Adrenal gland (tissue), 5 donors: Measurements from ENCODE around the gene ROM1.

Experiments
- POLR2A ChIP-seq, 2 donors: fragments of 450-650 bp; IDR thresholded peaks; one replicate each; pipeline ENCODE4 v1.6.1; 2017; ENCODE audit warnings: antibody characterized with exemption in 2 of 2, mild to moderate bottlenecking in 2 of 2, moderate library complexity in 1 of 2
- TF ChIP-seq, protein P1 (sequence below), 6 experiments: fragments of 450-650 bp in 4 of 6; fragments of 200-600 bp in 2 of 6; sonication (generic) in 1 of 6; IDR thresholded peaks; 1 replicate in 5 of 6; 2 replicates in 1 of 6; pipeline versions ENCODE4 v1.5.1 to v1.8.0; 2016 to 2021; ENCODE audit warnings: antibody characterized with exemption in 6 of 6, mild to moderate bottlenecking in 2 of 6, moderate library complexity in 1 of 6
- donor health status: DM: no; HTN: no; CAD: no.

DNA sequence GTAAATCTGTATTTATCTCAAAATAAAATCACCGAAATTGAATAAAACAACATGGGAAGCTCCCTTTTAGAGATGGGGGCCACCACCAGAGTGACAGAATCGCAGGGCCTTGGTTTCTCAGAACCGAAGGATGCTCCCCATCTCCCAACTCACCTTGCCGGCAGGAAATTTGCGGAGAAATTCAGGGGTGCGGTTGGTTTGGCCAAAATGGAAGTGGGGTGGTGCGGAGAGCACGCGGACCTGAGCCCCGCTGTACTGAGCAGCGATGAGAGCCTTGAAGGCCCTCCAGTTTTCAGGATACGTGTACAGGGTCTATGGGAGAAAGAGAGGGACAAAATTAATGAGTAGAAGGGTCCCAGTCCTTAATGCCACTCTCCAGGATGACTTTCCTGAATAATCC lies 40.6 kb upstream of the ROM1 start:
- TF ChIP-seq, protein P1, sequence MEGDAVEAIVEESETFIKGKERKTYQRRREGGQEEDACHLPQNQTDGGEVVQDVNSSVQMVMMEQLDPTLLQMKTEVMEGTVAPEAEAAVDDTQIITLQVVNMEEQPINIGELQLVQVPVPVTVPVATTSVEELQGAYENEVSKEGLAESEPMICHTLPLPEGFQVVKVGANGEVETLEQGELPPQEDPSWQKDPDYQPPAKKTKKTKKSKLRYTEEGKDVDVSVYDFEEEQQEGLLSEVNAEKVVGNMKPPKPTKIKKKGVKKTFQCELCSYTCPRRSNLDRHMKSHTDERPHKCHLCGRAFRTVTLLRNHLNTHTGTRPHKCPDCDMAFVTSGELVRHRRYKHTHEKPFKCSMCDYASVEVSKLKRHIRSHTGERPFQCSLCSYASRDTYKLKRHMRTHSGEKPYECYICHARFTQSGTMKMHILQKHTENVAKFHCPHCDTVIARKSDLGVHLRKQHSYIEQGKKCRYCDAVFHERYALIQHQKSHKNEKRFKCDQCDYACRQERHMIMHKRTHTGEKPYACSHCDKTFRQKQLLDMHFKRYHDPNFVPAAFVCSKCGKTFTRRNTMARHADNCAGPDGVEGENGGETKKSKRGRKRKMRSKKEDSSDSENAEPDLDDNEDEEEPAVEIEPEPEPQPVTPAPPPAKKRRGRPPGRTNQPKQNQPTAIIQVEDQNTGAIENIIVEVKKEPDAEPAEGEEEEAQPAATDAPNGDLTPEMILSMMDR (IDR thresholded peaks at IDR 0.05) = no peak
- no peak for TF ChIP-seq POLR2A (IDR thresholded peaks at IDR 0.05)
